ENCODE measurements around the gene TELO2. TPM values are rescaled to one million over a fixed set of nuclear protein-coding genes. Genes with fewer than 3 reads are reported as not detected.

TELO2 gene
- total RNA-seq, 2 donors from 2014 or later = 85.0 to 91.7 TPM

GRCh38 chr16:1546430-1546829 is 53.3 kb downstream of the TELO2 start:
- no peaks in the 10 kb centered on the region for H3K9me3 ChIP-seq (ENCODE audit: control insufficient read depth, low read length)
- Mint-ChIP-seq H3K27ac (no peak overlapping the region), H3K36me3 (ENCODE audit: low read depth) (peaks cover 3% of the 10 kb centered on the region), H3K4me1 (no peaks in the 10 kb centered on the region), H3K4me3 (no peak overlapping the region), H3K27me3 (ENCODE audit: insufficient read depth) (no peaks in the 10 kb centered on the region), H3K9me3 (no peaks in the 10 kb centered on the region)
- WGBS, 2 experiments (ENCODE audit: insufficient coverage in 1 of 2, insufficient read length in 1 of 2) = 92 to 93% methylated on average over 16 of the region's 16 CpGs
- TF ChIP-seq CTCF (conservative IDR thresholded peaks at IDR 0.05) = no peak
- H3K4me3 ChIP-seq (ENCODE audit: low read length) = no peak overlapping the region
- no peaks in the 10 kb centered on the region for H3K27me3 ChIP-seq (ENCODE audit: control insufficient read depth, insufficient read depth, low read length, poor library complexity, severe bottlenecking)
- no peak overlapping the region for H3K27ac ChIP-seq (ENCODE audit: low read depth, low read length)
- no peak for DNase-seq
- no peak overlapping the region for H3K9ac ChIP-seq (ENCODE audit: extremely low read depth, low read length, poor library complexity, severe bottlenecking)
- H3K36me3 ChIP-seq (ENCODE audit: control insufficient read depth, insufficient read depth, low read length) = no peaks in the 10 kb centered on the region
- H3K4me1 ChIP-seq (ENCODE audit: control insufficient read depth, insufficient read depth, low read length) = no peaks in the 10 kb centered on the region

GRCh38 chr16:1548233-1548632 is 55.1 kb downstream of the TELO2 start:
- no peaks in the 10 kb centered on the region for H3K27me3 Mint-ChIP-seq (ENCODE audit: insufficient read depth)
- Histone ChIP-seq H3K9me3 (ENCODE audit: control insufficient read depth, low read length) (no peaks in the 10 kb centered on the region), H3K27ac (ENCODE audit: low read depth, low read length) (no peak overlapping the region), H3K9ac (ENCODE audit: extremely low read depth, low read length, poor library complexity, severe bottlenecking) (no peak overlapping the region), H3K4me3 (ENCODE audit: low read length) (no peak overlapping the region), H3K4me1 (ENCODE audit: control insufficient read depth, insufficient read depth, low read length) (no peaks in the 10 kb centered on the region), H3K36me3 (ENCODE audit: control insufficient read depth, insufficient read depth, low read length) (no peaks in the 10 kb centered on the region), H3K27me3 (ENCODE audit: control insufficient read depth, insufficient read depth, low read length, poor library complexity, severe bottlenecking) (no peaks in the 10 kb centered on the region)
- 93 to 100% methylated on average over 5 of the region's 5 CpGs for WGBS, 2 experiments (ENCODE audit: insufficient coverage in 1 of 2, insufficient read length in 1 of 2)
- no peak for DNase-seq
- no peak for TF ChIP-seq CTCF (conservative IDR thresholded peaks at IDR 0.05)
- no peaks in the 10 kb centered on the region for H3K9me3 Mint-ChIP-seq
- H3K4me3 Mint-ChIP-seq = no peak overlapping the region
- H3K27ac Mint-ChIP-seq = no peak overlapping the region
- H3K4me1 Mint-ChIP-seq = no peaks in the 10 kb centered on the region
- peaks cover 8% of the 10 kb centered on the region for H3K36me3 Mint-ChIP-seq (ENCODE audit: low read depth)

GRCh38 chr16:1548727-1549126 is 55.6 kb downstream of the TELO2 start:
- H3K4me1 Mint-ChIP-seq = no peaks in the 10 kb centered on the region

More at GRCh38 chr16:1548727-1549126, 55.6 kb downstream of the TELO2 start:
- Mint-ChIP-seq H3K27ac (peak overlapping the region; percentile 7), H3K27me3 (ENCODE audit: insufficient read depth) (no peaks in the 10 kb centered on the region), H3K9me3 (no peaks in the 10 kb centered on the region), H3K36me3 (ENCODE audit: low read depth) (peaks cover 9% of the 10 kb centered on the region), H3K4me3 (no peak overlapping the region)
- Histone ChIP-seq H3K9ac (ENCODE audit: extremely low read depth, low read length, poor library complexity, severe bottlenecking) (no peak overlapping the region), H3K27ac (ENCODE audit: low read depth, low read length) (no peak overlapping the region), H3K4me3 (ENCODE audit: low read length) (no peak overlapping the region), H3K36me3 (ENCODE audit: control insufficient read depth, insufficient read depth, low read length) (no peaks in the 10 kb centered on the region), H3K9me3 (ENCODE audit: control insufficient read depth, low read length) (no peaks in the 10 kb centered on the region), H3K4me1 (ENCODE audit: control insufficient read depth, insufficient read depth, low read length) (no peaks in the 10 kb centered on the region), H3K27me3 (ENCODE audit: control insufficient read depth, insufficient read depth, low read length, poor library complexity, severe bottlenecking) (no peaks in the 10 kb centered on the region)
- DNase-seq = no peak
- TF ChIP-seq CTCF (conservative IDR thresholded peaks at IDR 0.05) = no peak
- 95 to 98% methylated on average over 16 to 23 of the region's 23 CpGs for WGBS, 2 experiments (ENCODE audit: insufficient coverage in 1 of 2, insufficient read length in 1 of 2)
